AG09309 (cell line): Measurements from ENCODE around the gene HMCN1.

Experiments
- DNase-seq: peaks from one replicate; pipeline ENCODE4 v3.0.0-alpha.2; 2010; ENCODE audit warnings: low read depth
- H3K4me3 ChIP-seq: 2 replicates; pipeline ENCODE4 v1.5.1; 2011; ENCODE audit warnings: mild to moderate bottlenecking, low read depth, low read length, moderate library complexity; ENCODE audit not compliant: control insufficient read depth
- CTCF ChIP-seq: IDR thresholded peaks from 2 replicates; pipeline ENCODE4 v1.5.1; 2011; ENCODE audit warnings: mild to moderate bottlenecking, low read depth, low read length, inconsistent platforms; ENCODE audit not compliant: insufficient read depth, control insufficient read depth; ENCODE audit errors: missing control alignments

HMCN1 gene

GRCh38 chr1:185734929-185735700, 924 bp downstream of the HMCN1 start:
- peak overlapping the region; percentile 62 for H3K4me3 ChIP-seq
- DNase-seq = no peak
- TF ChIP-seq CTCF = no peak

- DNase-seq = no peak
- H3K4me3 ChIP-seq = peak overlapping the region; percentile 62
These were observed 1.5 kb downstream of the HMCN1 start for GRCh38 chr1:185735701-185736064.

GRCh38 chr1:185739967-185740366, 5.8 kb downstream of the HMCN1 start:
- no peak overlapping the region for H3K4me3 ChIP-seq
- DNase-seq = no peak
- TF ChIP-seq CTCF = no peak

More at GRCh38 chr1:185735701-185736064, 1.5 kb downstream of the HMCN1 start:
- no peak for TF ChIP-seq CTCF

- TF ChIP-seq CTCF = no peak
- H3K4me3 ChIP-seq = no peak overlapping the region
- peak; percentile 55 for DNase-seq
These were observed 7.4 kb downstream of the HMCN1 start for GRCh38 chr1:185741551-185741950.

GRCh38 chr1:185742403-185742802, 8.2 kb downstream of the HMCN1 start:
- no peak overlapping the region for H3K4me3 ChIP-seq
- DNase-seq = no peak
- no peak for TF ChIP-seq CTCF

- H3K4me3 ChIP-seq = no peak overlapping the region
- DNase-seq = no peak
- no peak for TF ChIP-seq CTCF
These were observed 11.0 kb downstream of the HMCN1 start for GRCh38 chr1:185745165-185745564.
